IPS-11a (cell line): Measurements from ENCODE around the gene AARS2.

Source experiments
- H3K4me3 ChIP-seq: one replicate; pipeline ENCODE4 v1.5.1; 2013; ENCODE audit warnings: low read depth, low read length, control low read depth

Gene AARS2

DNA sequence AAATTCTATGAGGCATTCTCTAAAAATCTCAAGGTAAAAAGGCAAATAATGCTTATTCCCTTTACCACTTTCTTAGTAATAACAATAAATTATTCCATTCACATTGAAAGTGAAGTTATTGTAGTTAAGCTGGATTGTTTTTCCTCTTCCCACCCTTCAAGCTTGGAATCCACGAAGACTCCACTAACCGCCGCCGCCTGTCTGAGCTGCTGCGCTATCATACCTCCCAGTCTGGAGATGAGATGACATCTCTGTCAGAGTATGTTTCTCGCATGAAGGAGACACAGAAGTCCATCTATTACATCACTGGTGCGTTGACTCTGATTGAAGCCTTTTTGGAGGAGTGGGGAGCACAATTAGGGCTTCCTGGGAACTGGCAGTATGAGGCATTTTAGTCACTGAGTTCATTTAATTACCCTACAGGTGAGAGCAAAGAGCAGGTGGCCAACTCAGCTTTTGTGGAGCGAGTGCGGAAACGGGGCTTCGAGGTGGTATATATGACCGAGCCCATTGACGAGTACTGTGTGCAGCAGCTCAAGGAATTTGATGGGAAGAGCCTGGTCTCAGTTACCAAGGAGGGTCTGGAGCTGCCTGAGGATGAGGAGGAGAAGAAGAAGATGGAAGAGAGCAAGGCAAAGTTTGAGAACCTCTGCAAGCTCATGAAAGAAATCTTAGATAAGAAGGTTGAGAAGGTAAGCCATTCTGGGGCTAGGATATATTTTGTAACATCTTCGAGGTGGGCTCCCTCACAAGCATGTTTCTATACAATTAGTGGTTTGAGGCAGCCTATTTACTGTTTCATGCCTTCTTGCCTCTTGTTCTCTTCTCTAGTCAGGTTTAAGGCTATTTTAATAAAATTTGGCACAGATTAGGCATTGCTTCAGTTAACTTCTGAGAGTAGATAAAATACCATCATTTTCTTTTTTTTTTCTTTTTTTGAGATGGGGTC lies 61.3 kb downstream of the AARS2 start:
- no peak overlapping the region for H3K4me3 ChIP-seq

DNA sequence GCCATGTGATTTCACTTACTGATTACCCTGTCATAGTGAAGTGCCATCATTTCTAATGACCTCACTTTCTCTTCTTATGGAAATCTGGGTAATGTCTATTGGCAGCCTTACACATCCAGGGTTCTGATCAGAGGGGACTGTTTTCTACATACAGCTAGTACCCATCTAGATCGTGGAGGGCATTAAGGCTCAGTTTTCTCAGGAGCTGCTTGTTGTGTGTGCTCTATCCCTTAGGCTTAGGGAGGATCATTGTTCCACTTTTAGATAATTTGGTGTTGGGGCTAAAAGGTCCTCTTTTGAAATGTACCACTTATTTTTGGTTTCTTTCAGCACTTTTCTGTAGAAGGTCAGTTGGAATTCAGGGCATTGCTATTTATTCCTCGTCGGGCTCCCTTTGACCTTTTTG lies 62.4 kb downstream of the AARS2 start:
- H3K4me3 ChIP-seq: no peak overlapping the region

DNA sequence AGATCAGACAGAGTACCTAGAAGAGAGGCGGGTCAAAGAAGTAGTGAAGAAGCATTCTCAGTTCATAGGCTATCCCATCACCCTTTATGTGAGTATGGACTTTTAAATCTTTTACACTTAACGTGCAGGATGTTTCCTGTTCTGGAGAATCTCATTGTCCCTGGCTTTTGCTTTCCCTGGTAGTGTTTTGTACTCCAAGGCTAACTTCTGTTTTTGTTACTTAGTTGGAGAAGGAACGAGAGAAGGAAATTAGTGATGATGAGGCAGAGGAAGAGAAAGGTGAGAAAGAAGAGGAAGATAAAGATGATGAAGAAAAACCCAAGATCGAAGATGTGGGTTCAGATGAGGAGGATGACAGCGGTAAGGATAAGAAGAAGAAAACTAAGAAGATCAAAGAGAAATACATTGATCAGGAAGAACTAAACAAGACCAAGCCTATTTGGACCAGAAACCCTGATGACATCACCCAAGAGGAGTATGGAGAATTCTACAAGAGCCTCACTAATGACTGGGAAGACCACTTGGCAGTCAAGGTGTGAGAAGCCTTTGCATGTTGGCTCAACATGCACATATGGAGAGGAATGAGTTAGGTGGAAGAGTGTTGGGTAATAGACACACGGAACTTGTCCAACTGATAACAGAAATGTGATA lies 63.0 kb downstream of the AARS2 start:
- no peak overlapping the region for H3K4me3 ChIP-seq
